Kidney (tissue), 14 donors: ENCODE data around the gene RYK. TPM values are rescaled to one million over a fixed set of nuclear protein-coding genes. Genes with fewer than 3 reads are reported as not detected.

ENCODE experiments used
- DNase-seq, 5 donors: peaks; one replicate each; pipeline ENCODE4 v3.0.0-alpha.2; 2013 to 2020
- FAIRE-seq: peaks from 2 replicates; lab custom pipeline; 2012; peaks lifted over from hg19 to GRCh38; lab: Jason Lieb, UNC
- H3K27ac ChIP-seq, 2 donors: one replicate each; pipeline ENCODE4 v1.7.0; 2013; ENCODE audit warnings: low read depth in 2 of 2, low read length in 2 of 2, inconsistent platforms in 1 of 2
- H3K27me3 ChIP-seq: one replicate; pipeline ENCODE4 v1.7.1; 2013; ENCODE audit warnings: low read length, inconsistent platforms; ENCODE audit not compliant: control insufficient read depth, insufficient read depth
- H3K36me3 ChIP-seq, 3 donors: one replicate each; pipeline versions ENCODE4 v1.7.0 to v1.7.1; 2013; ENCODE audit warnings: low read length in 3 of 3, control low read depth in 1 of 3, inconsistent platforms in 1 of 3; ENCODE audit not compliant: insufficient read depth in 3 of 3, control insufficient read depth in 2 of 3
- H3K4me1 ChIP-seq, 3 donors: one replicate each; pipeline versions ENCODE4 v1.7.0 to v1.7.1; 2013; ENCODE audit warnings: low read length in 3 of 3, inconsistent platforms in 1 of 3, low read depth in 1 of 3; ENCODE audit not compliant: control insufficient read depth in 2 of 3, insufficient read depth in 2 of 3
- H3K4me3 ChIP-seq, 3 donors: one replicate each; pipeline versions ENCODE4 v1.7.0 to v1.8.1; 2013; ENCODE audit warnings: low read length in 3 of 3, control low read depth in 1 of 3, inconsistent platforms in 1 of 3
- H3K9ac ChIP-seq, 3 donors: one replicate each; pipeline versions ENCODE4 v1.7.0 to v1.7.1; 2013; ENCODE audit warnings: low read length in 3 of 3, control low read depth in 1 of 3, inconsistent platforms in 1 of 3
- H3K9me3 ChIP-seq, 3 donors: one replicate each; pipeline versions ENCODE4 v1.7.0 to v1.7.1; 2013; ENCODE audit warnings: low read length in 3 of 3, control low read depth in 1 of 3, inconsistent platforms in 1 of 3; ENCODE audit not compliant: control insufficient read depth in 2 of 3, insufficient read depth in 1 of 3
- CTCF ChIP-seq: IDR thresholded peaks from 3 replicates; pipeline ENCODE4 v1.5.1; 2012; ENCODE audit warnings: mild to moderate bottlenecking, moderate library complexity, borderline replicate concordance; ENCODE audit not compliant: insufficient read depth; ENCODE audit errors: extremely low read depth
- intact Hi-C: fragments of 100-400 bp; cut with DNase I; formaldehyde crosslinking; loops from one replicate; pipeline ENCODE4 v1.11.1; 2022
- polyA plus RNA-seq: library from polyadenylated mRNA; stranded (reverse); fragments of 350-450 nt; fragmentation: Illumina TruSeq; extraction: RNeasy Lipid Tissue Mini Kit (QIAGEN cat#74804); gene quantifications from one replicate; pipeline ENCODE4 v1.2.3, GENCODE V29; 2014; ENCODE audit warnings: low read depth, low replicate concordance; ENCODE audit not compliant: insufficient read depth
- total RNA-seq: library from RNA; stranded (reverse); fragmentation: NEBNext Ultra II Directional; extraction: Animal tissue kit (Norgen Biotek cat#: 25700); gene quantifications from one replicate; pipeline ENCODE4 v1.2.1, GENCODE V29; 2021
- donor health status: control.
- donor health status: control.
- donor health status: control.
- donor health status: control.
- donor health status: control.
- donor health status: DM: yes; HTN: yes; CAD: no.
- donor health status: Normal renal cell carcinoma (clear cell type).

Gene RYK
- total and polyA plus RNA-seq, 2 donors from 2014 or later = 32.2 to 50.9 TPM

DNA sequence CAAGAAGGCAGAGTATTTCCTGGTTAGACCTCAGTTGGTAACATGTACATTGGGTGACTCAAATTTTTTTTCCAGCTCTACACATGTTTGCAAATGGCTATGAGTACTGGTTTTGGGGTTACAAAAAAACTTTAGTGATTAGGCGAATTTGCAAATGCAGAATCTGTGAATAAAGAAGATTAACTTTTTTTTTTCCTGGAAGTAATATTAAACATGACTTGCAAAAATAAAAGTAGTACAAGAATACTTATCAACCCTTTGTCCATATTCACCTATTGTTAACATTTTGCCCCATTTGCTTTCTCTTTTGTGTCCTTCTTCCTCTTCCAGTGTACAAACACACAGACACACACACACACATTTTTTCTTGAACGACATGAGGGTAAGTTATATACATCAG is 47.6 kb upstream of the RYK start:
- Histone ChIP-seq H3K4me3 (no peak overlapping the region), H3K9me3 (no peaks in the 10 kb centered on the region), H3K27me3 (no peaks in the 10 kb centered on the region), H3K27ac (no peak overlapping the region), H3K9ac (no peak overlapping the region), H3K36me3 (no peaks in the 10 kb centered on the region), H3K4me1 (no peaks in the 10 kb centered on the region)
- intact Hi-C loops = no loop called here
- FAIRE-seq = no peak
- no peak for DNase-seq
- TF ChIP-seq CTCF = no peak

GRCh38 chr3:134296616-134297015 is 46.0 kb upstream of the RYK start:
- no peaks in the 10 kb centered on the region for H3K9me3 ChIP-seq
- H3K27me3 ChIP-seq = no peaks in the 10 kb centered on the region
- no peak for TF ChIP-seq CTCF
- intact Hi-C loops = no loop called here
- no peak overlapping the region for H3K9ac ChIP-seq
- H3K27ac ChIP-seq = no peak overlapping the region
- H3K4me1 ChIP-seq = no peaks in the 10 kb centered on the region
- FAIRE-seq = no peak
- DNase-seq = no peak
- no peaks in the 10 kb centered on the region for H3K36me3 ChIP-seq
- no peak overlapping the region for H3K4me3 ChIP-seq

DNA sequence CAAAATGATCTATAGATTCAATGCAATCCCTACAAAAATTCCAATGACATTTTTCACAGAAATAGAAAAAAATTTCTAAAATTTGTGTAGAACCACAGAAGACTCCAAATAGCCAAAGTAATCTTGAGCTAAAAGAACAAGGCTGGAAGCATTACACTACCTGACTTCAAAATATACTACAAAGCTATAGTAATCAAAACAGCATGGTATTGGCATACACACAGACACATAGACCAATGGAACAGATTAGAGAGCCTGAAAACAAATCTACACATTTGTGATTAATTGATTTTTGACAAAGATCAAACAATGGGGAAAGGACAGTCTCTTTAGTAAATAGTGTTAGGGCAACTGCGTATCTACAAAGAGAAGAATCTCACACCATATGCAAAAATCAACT is 45.3 kb upstream of the RYK start:
- Histone ChIP-seq H3K4me3 (no peak overlapping the region), H3K9ac (no peak overlapping the region), H3K27me3 (no peaks in the 10 kb centered on the region), H3K4me1 (peaks cover 0 to 2% (median 0%) of the 10 kb centered on the region in 3 donors), H3K9me3 (no peaks in the 10 kb centered on the region), H3K27ac (no peak overlapping the region), H3K36me3 (no peaks in the 10 kb centered on the region)
- FAIRE-seq (no peak), DNase-seq (no peak)
- no peak for TF ChIP-seq CTCF
- intact Hi-C loops = no loop called here
